Hindlimb muscle (tissue), 1 donor: ENCODE results near the gene KLHL29. TPM values are rescaled to one million over a fixed set of nuclear protein-coding genes. Genes with fewer than 3 reads are reported as not detected.
A peak's percentile ranks its signal among the peaks of the same experiment; 100 is the strongest.

Experiments used
- DNase-seq: peaks from one replicate; pipeline ENCODE4 v3.0.0-alpha.2; 2013
- polyA plus RNA-seq: library from polyadenylated mRNA; unstranded; fragments of 120-200 nt; gene quantifications from one replicate; pipeline ENCODE4 v1.2.1, GENCODE V29; 2013; ENCODE audit not compliant: insufficient read length

Gene KLHL29
- polyA plus RNA-seq, 1 donor: 7.6 TPM

DNA sequence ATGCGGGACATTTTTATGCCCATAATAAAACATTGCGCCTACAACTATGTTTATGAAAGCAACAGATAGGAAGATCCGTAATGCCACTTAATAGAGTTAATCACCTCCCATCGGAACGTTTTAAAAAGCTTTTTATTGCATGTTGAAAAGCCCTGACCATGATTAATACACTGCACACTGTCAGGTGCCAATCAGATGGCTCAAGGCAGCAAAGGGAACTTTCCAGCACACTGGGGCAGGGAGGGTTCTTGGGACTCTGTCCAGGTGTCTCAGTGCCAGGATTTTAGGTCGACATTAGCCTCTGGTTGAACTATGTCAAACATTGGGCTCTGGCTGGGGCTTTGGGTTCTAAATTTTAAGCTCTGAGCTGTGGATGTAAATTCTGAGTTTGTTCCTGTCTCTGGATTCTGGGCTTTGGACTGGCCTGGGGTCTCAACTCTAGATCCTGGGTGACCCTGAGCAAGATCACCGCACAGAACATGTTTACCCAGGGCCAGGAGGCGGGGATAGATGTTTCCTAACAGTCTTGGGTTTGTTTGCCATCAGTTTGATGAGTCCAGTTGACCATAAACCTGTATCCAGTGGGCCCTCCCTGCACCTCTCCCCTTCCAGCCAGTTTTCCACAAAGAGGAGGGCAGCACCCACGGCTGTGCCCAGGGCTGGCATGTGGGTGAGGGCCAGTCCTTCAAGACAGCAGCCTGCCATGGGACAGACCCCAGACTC lies 279.2 kb downstream of the KLHL29 start:
- DNase-seq: no peak

DNA sequence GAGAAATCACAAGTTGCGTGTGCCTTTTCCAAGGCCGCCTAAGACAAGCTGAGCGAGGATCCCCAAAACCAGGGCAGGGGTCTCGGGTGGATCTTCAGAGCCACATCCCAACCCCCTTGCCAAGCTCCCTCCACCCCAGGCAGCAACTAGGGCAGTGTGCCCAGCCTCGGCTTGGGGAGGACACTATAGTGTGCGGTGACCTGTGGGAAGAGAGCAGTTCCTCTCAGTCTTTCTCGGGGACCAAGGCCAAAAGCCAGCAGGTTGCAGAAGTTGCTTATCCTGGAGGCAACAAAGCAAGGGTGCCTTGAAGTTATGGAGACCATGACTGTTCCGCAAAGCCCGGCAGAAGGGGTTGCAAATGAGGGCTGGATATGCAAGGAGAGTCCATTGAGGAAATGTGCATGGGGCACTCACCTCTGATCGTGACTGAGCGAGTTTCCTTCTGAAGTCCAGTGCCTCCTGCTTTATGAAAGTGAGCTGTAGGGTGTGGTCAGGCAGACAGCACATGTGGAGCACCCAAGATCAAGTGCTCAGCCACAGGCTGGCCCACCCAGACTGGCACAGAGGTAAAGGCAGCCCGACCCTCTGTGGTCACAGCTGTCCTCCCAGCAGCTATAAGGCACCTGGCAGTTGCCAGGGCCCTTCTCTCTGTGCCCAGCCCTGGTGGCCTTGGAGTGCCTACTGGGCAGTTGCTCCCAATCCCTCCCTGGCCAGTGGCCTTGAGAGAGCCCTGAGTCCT lies 281.4 kb downstream of the KLHL29 start:
- no peak for DNase-seq

- no peak for DNase-seq
Measured at GRCh38 chr2:23666980-23667357, 282.0 kb downstream of the KLHL29 start.

DNA sequence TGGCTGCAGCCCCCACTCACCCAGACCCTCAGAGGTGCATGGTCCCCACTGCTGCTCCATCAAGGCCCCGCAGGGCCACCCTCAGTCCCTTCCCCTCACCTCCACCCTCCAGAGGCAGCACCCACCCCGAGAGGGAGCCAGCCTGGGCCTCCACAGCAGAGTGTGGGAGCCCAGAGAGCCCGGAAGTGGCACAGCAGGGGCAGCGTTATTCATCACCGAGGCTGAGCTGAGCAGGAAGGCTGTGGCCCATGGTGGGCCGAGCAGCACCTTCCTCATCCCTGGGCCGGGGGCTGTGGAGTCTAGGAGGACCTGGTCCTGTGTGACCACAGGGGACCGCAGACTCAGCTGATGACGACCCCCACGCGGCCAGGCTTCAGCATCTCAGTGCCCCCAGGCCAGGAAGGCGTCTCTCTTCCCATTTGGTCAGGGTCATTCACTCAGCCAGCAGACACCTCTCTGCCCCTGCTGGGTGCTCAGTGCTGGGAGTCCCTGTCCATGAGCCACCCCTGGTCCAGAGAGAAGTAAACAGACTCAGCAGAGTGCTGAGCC lies 283.9 kb downstream of the KLHL29 start:
- no peak for DNase-seq

- peak; percentile 93 for DNase-seq
Measured at GRCh38 chr2:23669413-23670244, 284.6 kb downstream of the KLHL29 start.

DNA sequence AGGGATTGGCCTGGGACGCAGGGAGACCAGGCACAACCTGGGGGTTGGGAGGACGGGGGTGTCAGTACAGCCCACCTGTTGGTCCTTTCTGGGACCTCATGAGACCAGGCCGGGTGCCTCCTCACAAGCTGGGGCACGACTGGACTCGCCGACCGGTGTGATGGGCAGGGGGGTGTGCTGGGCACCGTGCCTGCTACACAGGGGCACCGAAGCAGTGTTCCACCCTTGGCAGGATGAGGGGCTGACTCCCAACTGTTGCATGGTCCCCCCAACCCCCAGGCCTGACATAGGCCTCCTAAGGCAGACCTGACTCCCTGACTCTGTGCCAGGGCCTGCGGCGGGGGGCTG lies 285.2 kb downstream of the KLHL29 start:
- DNase-seq: no peak

DNA sequence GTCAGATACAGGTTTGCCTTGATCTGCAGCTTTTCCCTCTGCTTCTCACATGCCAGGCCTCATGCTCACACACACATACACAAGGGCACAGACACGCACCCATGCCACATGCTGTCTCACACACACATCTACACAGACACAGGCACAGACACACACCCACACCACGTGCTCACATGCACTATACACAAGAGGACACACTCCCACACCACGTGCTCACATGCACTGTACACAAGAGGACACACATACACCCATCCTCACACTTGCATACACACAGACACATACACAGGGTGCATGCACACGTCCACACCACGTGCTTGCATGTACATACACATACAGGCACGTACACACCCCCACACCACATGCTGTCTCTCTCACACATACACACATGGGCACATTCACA lies 288.1 kb downstream of the KLHL29 start:
- no peak for DNase-seq

DNA sequence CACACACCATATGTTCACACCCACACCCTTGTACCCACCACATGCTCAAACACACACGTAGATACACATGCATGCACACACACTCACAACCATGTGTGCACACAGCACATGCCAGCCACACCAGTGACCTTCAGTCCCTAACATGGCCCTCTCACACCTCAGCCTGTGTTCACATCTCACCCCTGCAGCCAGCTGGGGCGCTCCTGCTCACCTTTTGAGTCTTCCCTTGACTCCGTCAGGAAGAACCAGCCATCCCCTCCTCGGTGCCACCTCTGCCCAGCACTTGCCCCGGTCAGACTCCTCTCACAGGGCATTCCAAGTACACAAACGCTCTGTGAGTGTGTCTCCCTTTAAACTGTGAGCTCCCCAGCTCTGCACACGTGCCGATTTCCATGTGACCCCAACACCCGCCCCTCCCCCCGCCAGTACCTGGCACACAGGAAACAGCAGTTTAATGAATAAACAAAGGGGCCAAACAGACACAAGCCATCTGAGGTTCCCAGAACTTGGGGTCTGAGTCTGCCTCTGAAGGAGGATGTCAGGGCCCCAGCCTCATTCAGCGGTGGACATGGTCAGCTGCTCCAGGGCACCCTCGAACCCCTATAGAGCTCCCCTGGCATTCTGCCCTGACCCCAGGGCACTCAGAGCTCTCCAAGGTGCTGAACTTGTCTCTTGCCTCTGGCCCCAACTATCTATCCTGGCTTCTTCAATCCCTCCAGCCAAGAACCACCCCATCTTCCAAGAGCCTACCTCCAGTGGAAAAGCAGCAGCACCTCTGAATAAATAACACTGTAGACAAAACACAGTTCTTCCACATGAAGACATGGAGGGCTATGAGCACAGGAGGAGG lies 289.1 kb downstream of the KLHL29 start:
- DNase-seq: no peak

DNA sequence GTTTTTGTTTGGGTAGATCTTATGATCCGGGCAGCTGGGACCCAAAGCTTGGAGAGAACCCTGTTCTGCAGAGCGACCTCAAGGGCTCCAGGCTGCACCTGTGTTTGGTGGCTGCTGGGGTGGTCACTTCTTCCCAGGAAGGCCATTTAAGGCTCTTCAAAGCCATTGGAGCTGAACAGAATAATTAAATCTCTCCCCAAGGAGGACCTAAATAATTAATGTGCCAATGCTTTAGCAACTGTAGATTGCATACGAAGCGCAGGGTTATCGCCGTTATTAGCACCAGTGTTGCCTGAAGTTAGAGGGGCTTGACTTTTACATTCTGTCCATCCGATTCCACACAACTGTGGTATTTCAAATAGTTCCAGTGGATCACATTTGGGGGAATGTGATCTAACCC lies 290.5 kb downstream of the KLHL29 start:
- no peak for DNase-seq

DNA sequence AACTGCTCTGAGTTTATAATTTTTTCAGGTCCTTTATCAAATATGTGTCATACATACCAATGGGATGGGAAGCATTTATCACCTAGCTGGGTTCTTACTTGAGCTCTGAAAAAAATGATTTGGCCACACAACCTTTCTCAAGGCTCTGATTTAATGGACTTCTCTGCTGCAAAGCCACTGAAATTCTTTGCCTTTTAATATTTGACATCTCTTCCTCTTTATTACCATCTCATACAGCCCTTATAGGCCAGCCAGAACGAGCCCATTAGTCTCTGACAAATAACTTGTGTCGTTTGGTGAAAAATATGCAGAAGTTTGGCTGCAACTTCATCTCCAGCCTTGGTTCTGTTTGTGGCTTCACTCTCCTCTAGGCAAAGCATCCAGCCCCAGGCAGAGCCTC lies 292.9 kb downstream of the KLHL29 start:
- DNase-seq: no peak

DNA sequence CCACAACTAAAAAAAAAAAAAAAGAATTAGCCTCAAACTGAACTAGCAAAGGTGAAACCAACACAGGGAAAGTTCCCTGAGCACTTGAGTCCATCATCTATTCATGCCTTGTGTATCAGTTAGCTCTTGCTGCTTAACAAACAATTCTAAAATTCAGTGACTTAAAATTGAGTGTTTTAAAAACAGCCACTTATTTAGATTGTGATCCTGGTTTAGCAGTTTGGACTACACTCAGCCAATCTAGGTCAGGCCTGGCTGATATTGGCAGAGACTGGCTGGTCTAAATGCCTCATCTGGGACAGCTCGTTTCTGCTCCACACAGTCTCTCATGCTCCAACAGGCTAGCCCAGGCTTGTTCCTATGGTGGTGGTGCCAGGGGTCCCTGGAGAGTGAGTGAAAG lies 294.1 kb downstream of the KLHL29 start:
- DNase-seq: no peak

DNA sequence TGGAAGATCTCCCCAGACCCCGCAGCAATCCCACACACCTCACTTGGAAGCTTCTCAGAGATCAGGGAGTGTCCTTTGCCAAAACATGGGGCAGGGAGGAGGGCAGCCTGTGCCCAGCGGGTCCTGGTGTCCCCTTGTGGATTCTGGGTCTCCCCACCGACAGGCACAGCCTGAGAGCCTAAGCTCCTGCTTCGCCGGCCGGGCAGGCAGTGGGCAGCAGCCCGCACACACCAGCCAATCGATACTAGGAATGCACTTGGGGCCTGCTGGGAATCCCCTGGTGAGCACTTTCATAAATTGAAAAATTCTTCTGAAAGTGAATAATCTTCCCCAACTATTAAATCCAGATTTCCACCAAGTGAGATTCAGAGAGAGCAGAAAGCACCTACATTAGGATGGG lies 296.0 kb downstream of the KLHL29 start:
- no peak for DNase-seq

- no peak for DNase-seq
Measured at GRCh38 chr2:23681356-23682140, 296.6 kb downstream of the KLHL29 start.

GRCh38 chr2:23682481-23682880 lies 297.5 kb downstream of the KLHL29 start:
- no peak for DNase-seq

- DNase-seq: no peak
Measured at GRCh38 chr2:23683001-23683400, 298.0 kb downstream of the KLHL29 start.

GRCh38 chr2:23684395-23685176 lies 299.6 kb downstream of the KLHL29 start:
- no peak for DNase-seq

- DNase-seq: no peak
Measured at GRCh38 chr2:23685181-23685580, 300.2 kb downstream of the KLHL29 start.

DNA sequence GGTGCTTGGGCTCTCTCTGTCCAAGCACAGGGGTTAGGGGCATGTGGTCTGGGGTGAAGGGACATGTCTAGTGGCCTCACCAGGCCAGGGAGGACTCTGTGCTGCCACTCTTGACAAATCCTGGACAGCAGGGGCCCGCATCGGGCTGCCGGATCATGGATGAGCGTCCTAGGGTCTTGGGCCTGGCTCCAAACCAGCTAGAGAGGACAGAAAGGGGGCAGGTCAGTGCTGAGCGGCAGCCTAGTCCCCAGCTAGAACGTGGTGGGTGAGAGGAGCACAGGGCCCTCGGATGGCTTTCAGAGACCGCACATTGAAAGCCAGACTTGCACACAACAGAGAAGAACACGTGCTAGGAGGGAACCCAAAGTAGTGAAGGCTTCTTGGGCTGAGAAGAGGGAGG lies 300.7 kb downstream of the KLHL29 start:
- no peak for DNase-seq

GRCh38 chr2:23686405-23687029 lies 301.5 kb downstream of the KLHL29 start:
- no peak for DNase-seq

- no peak for DNase-seq
Measured at GRCh38 chr2:23687214-23687613, 302.2 kb downstream of the KLHL29 start.
